GM23338 (cell line): ENCODE measurements around the gene PLEKHM1.
"Not testable (repeated sequence)": the region's sequence is repeated elsewhere in the genome, so short reads cannot be mapped to it uniquely, and the experiment has no call there.

Source experiments
- CREB1 ChIP-seq: fragments of 250-450 bp; sonication (Bioruptor Pico); IDR thresholded peaks from 2 replicates; pipeline ENCODE4 v1.5.0; 2020; ENCODE audit warnings: low read depth, mild to moderate bottlenecking, moderate library complexity
- CTCF ChIP-seq, 2 experiments: fragments of 200-600 bp in 1 of 2; sonication (generic) in 1 of 2; conservative IDR thresholded peaks; 2 replicates each; pipeline versions ENCODE4 v1.5.1 to v1.6.1; 2016 to 2017; ENCODE audit warnings: antibody characterized with exemption in 2 of 2, low read depth in 2 of 2, mild to moderate bottlenecking in 2 of 2, moderate library complexity in 1 of 2
- ETS1 ChIP-seq: IDR thresholded peaks from 2 replicates; pipeline ENCODE4 v1.6.1; 2016; ENCODE audit warnings: antibody characterized with exemption
- EZH2 ChIP-seq: fragments of 200-600 bp; sonication (generic); IDR thresholded peaks from one replicate; pipeline ENCODE4 v1.8.0; 2017; ENCODE audit warnings: antibody characterized with exemption, mild to moderate bottlenecking, low read depth; ENCODE audit not compliant: unreplicated experiment
- EZH2phosphoT487 ChIP-seq: fragments of 200-600 bp; sonication (generic); IDR thresholded peaks from one replicate; pipeline ENCODE4 v1.8.1; 2018; ENCODE audit warnings: antibody characterized with exemption; ENCODE audit not compliant: unreplicated experiment
- JUNB ChIP-seq: IDR thresholded peaks from one replicate; pipeline ENCODE4 v1.6.1; 2016; ENCODE audit warnings: antibody characterized with exemption; ENCODE audit not compliant: unreplicated experiment
- NANOG ChIP-seq: IDR thresholded peaks from 2 replicates; pipeline ENCODE4 v1.6.1; 2016; ENCODE audit warnings: antibody characterized with exemption, borderline replicate concordance
- POLR2AphosphoS5 ChIP-seq: IDR thresholded peaks from 2 replicates; pipeline ENCODE4 v1.6.1; 2016; ENCODE audit warnings: antibody characterized with exemption, low read depth
- STAT1 ChIP-seq: IDR thresholded peaks from one replicate; pipeline ENCODE4 v1.6.1; 2016; ENCODE audit warnings: antibody characterized with exemption; ENCODE audit not compliant: unreplicated experiment
- ZNF331 ChIP-seq: fragments of 250-450 bp; sonication (Bioruptor Pico); IDR thresholded peaks from 2 replicates; pipeline ENCODE4 v1.5.0; 2020; ENCODE audit warnings: low read depth, mild to moderate bottlenecking, moderate library complexity
- TF ChIP-seq, protein P1 (sequence below): IDR thresholded peaks from one replicate; pipeline ENCODE4 v1.6.1; 2018; ENCODE audit warnings: antibody characterized with exemption; ENCODE audit not compliant: unreplicated experiment

GRCh38 chr17:45482317-45482716, 8.2 kb downstream of the PLEKHM1 start:
- not testable (repeated sequence) for TF ChIP-seq CTCF (conservative IDR thresholded peaks at IDR 0.05; ENCODE audit: low read depth in 2 of 2); EZH2phosphoT487; ZNF331 (CRISPR knock-in tag); POLR2AphosphoS5; EZH2; JUNB; CREB1 (CRISPR knock-in tag); STAT1; ETS1; NANOG
- TF ChIP-seq, protein P1, sequence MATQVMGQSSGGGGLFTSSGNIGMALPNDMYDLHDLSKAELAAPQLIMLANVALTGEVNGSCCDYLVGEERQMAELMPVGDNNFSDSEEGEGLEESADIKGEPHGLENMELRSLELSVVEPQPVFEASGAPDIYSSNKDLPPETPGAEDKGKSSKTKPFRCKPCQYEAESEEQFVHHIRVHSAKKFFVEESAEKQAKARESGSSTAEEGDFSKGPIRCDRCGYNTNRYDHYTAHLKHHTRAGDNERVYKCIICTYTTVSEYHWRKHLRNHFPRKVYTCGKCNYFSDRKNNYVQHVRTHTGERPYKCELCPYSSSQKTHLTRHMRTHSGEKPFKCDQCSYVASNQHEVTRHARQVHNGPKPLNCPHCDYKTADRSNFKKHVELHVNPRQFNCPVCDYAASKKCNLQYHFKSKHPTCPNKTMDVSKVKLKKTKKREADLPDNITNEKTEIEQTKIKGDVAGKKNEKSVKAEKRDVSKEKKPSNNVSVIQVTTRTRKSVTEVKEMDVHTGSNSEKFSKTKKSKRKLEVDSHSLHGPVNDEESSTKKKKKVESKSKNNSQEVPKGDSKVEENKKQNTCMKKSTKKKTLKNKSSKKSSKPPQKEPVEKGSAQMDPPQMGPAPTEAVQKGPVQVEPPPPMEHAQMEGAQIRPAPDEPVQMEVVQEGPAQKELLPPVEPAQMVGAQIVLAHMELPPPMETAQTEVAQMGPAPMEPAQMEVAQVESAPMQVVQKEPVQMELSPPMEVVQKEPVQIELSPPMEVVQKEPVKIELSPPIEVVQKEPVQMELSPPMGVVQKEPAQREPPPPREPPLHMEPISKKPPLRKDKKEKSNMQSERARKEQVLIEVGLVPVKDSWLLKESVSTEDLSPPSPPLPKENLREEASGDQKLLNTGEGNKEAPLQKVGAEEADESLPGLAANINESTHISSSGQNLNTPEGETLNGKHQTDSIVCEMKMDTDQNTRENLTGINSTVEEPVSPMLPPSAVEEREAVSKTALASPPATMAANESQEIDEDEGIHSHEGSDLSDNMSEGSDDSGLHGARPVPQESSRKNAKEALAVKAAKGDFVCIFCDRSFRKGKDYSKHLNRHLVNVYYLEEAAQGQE = not testable (repeated sequence)
